CD4-positive, alpha-beta T cell (primary cell): Measurements from ENCODE around the gene LRRTM4. TPM values are rescaled to one million over a fixed set of nuclear protein-coding genes. Genes with fewer than 3 reads are reported as not detected.

ENCODE experiments used
- ATAC-seq: fragments of 200-7000 bp; cut with Tn5 transposase; one replicate; pipeline ENCODE4 v1.10.0; 2022; ENCODE audit warnings: mild to moderate bottlenecking; ENCODE audit not compliant: poor library complexity
- CTCF ChIA-PET: fragments of 350-600 bp; sonication (Branson Sonifier 250); formaldehyde crosslinking; loops from one replicate; lab custom pipeline; 2021; ENCODE audit warnings: antibody characterized with exemption, inconsistent platforms; lab: Charles Lee
- POLR2A ChIA-PET: fragments of 350-600 bp; sonication (Branson Sonifier 250); formaldehyde crosslinking; loops from one replicate; lab custom pipeline; 2021; ENCODE audit warnings: antibody characterized with exemption, inconsistent platforms; lab: Charles Lee
- DNase-seq, 14 experiments: peaks; one replicate each; pipeline ENCODE4 v3.0.0-alpha.2; 2013 to 2020; ENCODE audit warnings: mixed read lengths in 2 of 14
- H3K27ac ChIP-seq, 2 donors: one replicate each; pipeline versions ENCODE4 v1.5.1 to v1.7.0; 2013; ENCODE audit warnings: low read length in 2 of 2, low read depth in 1 of 2, mild to moderate bottlenecking in 1 of 2
- H3K27me3 ChIP-seq, 2 experiments: 1 replicate in 1 of 2; 2 replicates in 1 of 2; pipeline versions ENCODE4 v1.6.1 to v1.7.0; 2013; ENCODE audit warnings: low read length in 2 of 2, control low read depth in 1 of 2, mild to moderate bottlenecking in 1 of 2, moderate library complexity in 1 of 2; ENCODE audit not compliant: insufficient read depth in 2 of 2, control insufficient read depth in 1 of 2
- H3K36me3 ChIP-seq: one replicate; pipeline ENCODE4 v1.6.1; 2013; ENCODE audit warnings: low read length, control low read depth; ENCODE audit not compliant: insufficient read depth
- H3K4me1 ChIP-seq: one replicate; pipeline ENCODE4 v1.6.1; 2013; ENCODE audit warnings: low read length, control low read depth; ENCODE audit not compliant: insufficient read depth
- H3K4me3 ChIP-seq: one replicate; pipeline ENCODE4 v1.5.1; 2013; ENCODE audit warnings: mild to moderate bottlenecking, low read length, moderate library complexity
- H3K9me3 ChIP-seq, 2 experiments: 1 replicate in 1 of 2; 2 replicates in 1 of 2; pipeline versions ENCODE4 v1.6.1 to v1.7.0; 2013; ENCODE audit warnings: low read length in 2 of 2, mild to moderate bottlenecking in 2 of 2, control low read depth in 1 of 2, moderate library complexity in 1 of 2; ENCODE audit not compliant: control insufficient read depth in 1 of 2, insufficient read depth in 1 of 2
- H3K27ac Mint-ChIP-seq: one replicate; pipeline ENCODE4 v1.8.0; 2020; ENCODE audit warnings: mixed read lengths
- H3K27me3 Mint-ChIP-seq: one replicate; pipeline ENCODE4 v1.8.0; 2021; ENCODE audit warnings: mixed read lengths
- H3K36me3 Mint-ChIP-seq: one replicate; pipeline ENCODE4 v1.8.0; 2021; ENCODE audit warnings: low read depth, mixed read lengths
- H3K4me1 Mint-ChIP-seq: one replicate; pipeline ENCODE4 v1.8.0; 2021; ENCODE audit warnings: low read depth, mixed read lengths
- H3K4me3 Mint-ChIP-seq: one replicate; pipeline ENCODE4 v1.8.0; 2020; ENCODE audit warnings: mild to moderate bottlenecking, mixed read lengths
- H3K9me3 Mint-ChIP-seq: one replicate; pipeline ENCODE4 v1.8.0; 2020; ENCODE audit warnings: mixed read lengths
- CTCF ChIP-seq: fragments of 200-600 bp; IDR thresholded peaks from one replicate; pipeline ENCODE4 v1.8.0; 2022; ENCODE audit warnings: antibody characterized with exemption, mild to moderate bottlenecking
- intact Hi-C, 2 experiments: fragments of 100-400 bp; cut with DNase I in 1 of 2; cut with micrococcal nuclease in 1 of 2; formaldehyde crosslinking; loops; one replicate each; pipeline versions ENCODE4 v1.15.1 to v1.9.0; 2023 to 2025; cut with DNase I, micrococcal nuclease
- total RNA-seq, 174 experiments: library from RNA in 2 of 174; stranded (reverse) in 2 of 174; gene quantifications; one replicate each; pipeline ENCODE4 v1.2.3 and lab custom pipeline; 2021 to 2026

The LRRTM4 gene
- total RNA-seq, 2 experiments from 2014 or later = not detected

DNA sequence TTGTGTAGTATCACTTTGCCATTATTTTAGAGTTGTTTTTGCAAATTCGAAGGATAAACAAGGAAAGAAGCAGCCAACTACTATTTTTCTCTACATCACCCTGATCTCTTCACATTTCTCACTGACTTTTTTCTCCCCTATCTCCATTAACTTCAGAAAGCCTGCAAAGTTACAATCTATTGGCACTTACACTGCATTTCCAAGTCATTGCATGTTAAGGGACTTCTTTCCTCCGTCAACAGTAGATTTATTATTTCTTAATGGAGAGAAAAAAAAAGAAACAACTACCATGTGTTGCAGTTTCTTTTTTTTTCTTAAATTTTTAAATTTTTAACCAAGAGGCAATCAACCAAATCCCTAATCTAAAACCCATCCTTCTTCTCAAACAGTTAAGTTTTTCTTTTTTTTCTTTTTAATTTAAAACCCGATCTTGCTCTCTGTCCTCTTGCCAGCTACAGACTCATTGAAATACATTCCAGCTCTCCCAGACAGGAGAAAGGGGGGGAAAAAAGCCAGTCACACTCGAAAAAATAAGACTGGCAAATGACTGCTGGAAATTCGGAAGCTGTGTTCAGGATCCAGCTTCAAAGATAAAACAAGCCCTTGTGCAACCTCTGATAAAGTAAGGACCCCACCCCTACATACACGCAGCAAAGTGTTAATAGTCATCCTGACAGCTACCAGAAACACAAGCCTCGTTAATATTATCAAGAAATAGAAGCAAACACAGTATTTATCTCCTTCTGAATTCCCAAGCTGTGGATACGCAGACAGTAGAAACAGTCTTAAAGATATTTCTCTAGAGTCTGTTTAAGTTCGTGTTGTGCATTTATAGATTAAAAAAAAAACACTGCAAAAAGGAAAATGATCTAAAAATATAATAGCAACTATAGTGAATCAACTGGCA is 1.3 kb downstream of the LRRTM4 start:
- H3K4me3 Mint-ChIP-seq = no peak overlapping the region
- DNase-seq (no peak), ATAC-seq (no peak)
- Histone ChIP-seq H3K9me3 (no peaks in the 10 kb centered on the region), H3K27me3 (no peaks in the 10 kb centered on the region), H3K27ac (no peak overlapping the region), H3K4me3 (no peak overlapping the region), H3K36me3 (no peaks in the 10 kb centered on the region), H3K4me1 (no peaks in the 10 kb centered on the region)
- H3K36me3 Mint-ChIP-seq = no peaks in the 10 kb centered on the region
- H3K4me1 Mint-ChIP-seq = no peaks in the 10 kb centered on the region
- CTCF ChIA-PET = no interaction called here
- peaks cover 6% of the 10 kb centered on the region for H3K9me3 Mint-ChIP-seq
- TF ChIP-seq CTCF = no peak
- H3K27ac Mint-ChIP-seq = no peak overlapping the region
- POLR2A ChIA-PET = no interaction called here
- H3K27me3 Mint-ChIP-seq = no peaks in the 10 kb centered on the region
- intact Hi-C loops = no loop called here

DNA sequence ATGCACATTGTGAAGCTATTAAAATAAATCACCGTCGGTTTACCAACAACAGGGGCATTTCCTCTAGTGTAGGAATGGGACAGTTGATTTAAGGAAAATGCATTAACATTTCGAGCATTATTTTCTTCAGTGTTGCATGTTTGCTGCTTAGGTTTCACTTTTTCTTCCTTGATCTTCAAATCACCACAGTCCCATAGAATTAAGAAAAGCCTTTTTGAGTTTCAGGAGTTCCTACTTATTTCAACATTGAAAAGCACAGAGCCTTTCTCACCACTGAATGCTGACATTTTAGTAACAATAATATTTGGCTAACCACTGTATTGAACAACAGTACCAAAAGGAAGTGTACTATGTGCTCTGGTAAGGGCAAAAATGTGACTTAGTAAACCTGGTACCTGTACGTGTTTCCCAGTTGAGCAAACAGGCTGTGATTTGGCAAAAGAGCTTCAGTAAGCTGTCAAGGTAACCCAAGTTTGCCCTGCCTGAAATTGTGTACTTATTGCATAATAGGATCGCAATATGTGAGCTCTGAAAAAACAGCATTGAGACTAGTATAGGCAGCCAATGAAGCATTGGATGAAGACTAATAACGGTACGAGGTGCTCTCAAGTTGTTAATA is 2.2 kb downstream of the LRRTM4 start:
- H3K27me3 Mint-ChIP-seq = no peaks in the 10 kb centered on the region
- Histone ChIP-seq H3K36me3 (no peaks in the 10 kb centered on the region), H3K4me3 (no peak overlapping the region), H3K27me3 (no peaks in the 10 kb centered on the region), H3K27ac (no peak overlapping the region), H3K4me1 (no peaks in the 10 kb centered on the region), H3K9me3 (no peaks in the 10 kb centered on the region)
- H3K4me1 Mint-ChIP-seq = no peaks in the 10 kb centered on the region
- H3K36me3 Mint-ChIP-seq = no peaks in the 10 kb centered on the region
- TF ChIP-seq CTCF = no peak
- no peak overlapping the region for H3K4me3 Mint-ChIP-seq
- ChIA-PET CTCF (no interaction called here), POLR2A (no interaction called here)
- DNase-seq (no peak), ATAC-seq (no peak)
- peaks cover 3% of the 10 kb centered on the region for H3K9me3 Mint-ChIP-seq
- intact Hi-C loops = no loop called here
- H3K27ac Mint-ChIP-seq = no peak overlapping the region

- H3K27ac ChIP-seq = no peak overlapping the region
- no peak overlapping the region for H3K4me3 ChIP-seq
- Mint-ChIP-seq H3K4me3 (no peak overlapping the region), H3K27me3 (no peaks in the 10 kb centered on the region), H3K36me3 (no peaks in the 10 kb centered on the region), H3K4me1 (no peaks in the 10 kb centered on the region), H3K27ac (no peak overlapping the region), H3K9me3 (peaks cover 2% of the 10 kb centered on the region)
- no peaks in the 10 kb centered on the region for H3K9me3 ChIP-seq
- no peaks in the 10 kb centered on the region for H3K4me1 ChIP-seq
- ATAC-seq (no peak), DNase-seq (no peak)
- ChIA-PET CTCF (no interaction called here), POLR2A (no interaction called here)
- H3K36me3 ChIP-seq = no peaks in the 10 kb centered on the region
- no peak for TF ChIP-seq CTCF
- no peaks in the 10 kb centered on the region for H3K27me3 ChIP-seq
- intact Hi-C loops = no loop called here
Observed at GRCh38 chr2:77519164-77519887, 2.9 kb downstream of the LRRTM4 start.
